PC-3 (cell line): ENCODE results near the gene HYLS1. TPM values are rescaled to one million over a fixed set of nuclear protein-coding genes. Genes with fewer than 3 reads are reported as not detected.

Source experiments
- ATAC-seq: fragments of 200-7000 bp; cut with Tn5 transposase; 2 replicates; pipeline ENCODE4 v1.9.1; 2020; ENCODE audit warnings: mild to moderate bottlenecking, moderate library complexity
- BruUV-seq: library from RNA; stranded (reverse); fragments of 400-500 nt; replicated peaks from 2 replicates; lab custom pipeline; 2021; lab: Mats Ljungman, UMichigan
- CTCF ChIA-PET: fragments of 300-600 bp; sonication (Branson Sonifier 250); formaldehyde crosslinking; loops from one replicate; lab custom pipeline; 2022; ENCODE audit warnings: antibody characterized with exemption; lab: Charles Lee
- POLR2A ChIA-PET: fragments of 300-600 bp; sonication (Branson Sonifier 250); formaldehyde crosslinking; loops from one replicate; lab custom pipeline; 2022; ENCODE audit warnings: antibody characterized with exemption; ENCODE audit not compliant: unreplicated experiment; lab: Charles Lee
- DNase-seq: peaks from one replicate; pipeline ENCODE4 v3.0.0-alpha.2; 2015
- H2AFZ ChIP-seq: fragments of 300-600 bp; sonication (generic); 2 replicates; pipeline ENCODE4 v1.6.0; 2016; ENCODE audit warnings: antibody characterized with exemption, low read length
- H3F3A ChIP-seq: fragments of 300-600 bp; sonication (generic); one replicate; pipeline ENCODE4 v1.6.0; 2017; ENCODE audit warnings: antibody characterized with exemption, low read length, control low read depth, mild to moderate bottlenecking; ENCODE audit not compliant: unreplicated experiment
- H3K27ac ChIP-seq: fragments of 300-600 bp; sonication (generic); 2 replicates; pipeline ENCODE4 v1.5.1; 2016; ENCODE audit warnings: mild to moderate bottlenecking, low read length
- H3K27me3 ChIP-seq: fragments of 300-600 bp; sonication (generic); 2 replicates; pipeline ENCODE4 v1.6.1; 2016; ENCODE audit warnings: low read length, mixed read lengths
- H3K36me3 ChIP-seq: fragments of 300-600 bp; sonication (generic); 2 replicates; pipeline ENCODE4 v1.6.1; 2016; ENCODE audit warnings: low read depth, mixed run types, low read length, mixed read lengths
- H3K4me1 ChIP-seq: fragments of 300-600 bp; sonication (generic); 2 replicates; pipeline ENCODE4 v1.5.1; 2016; ENCODE audit warnings: low read length; ENCODE audit not compliant: insufficient read depth
- H3K4me2 ChIP-seq: fragments of 300-600 bp; sonication (generic); 2 replicates; pipeline ENCODE4 v1.6.0; 2016; ENCODE audit warnings: low read length
- H3K4me3 ChIP-seq: fragments of 300-600 bp; sonication (generic); 2 replicates; pipeline ENCODE4 v1.5.1; 2016; ENCODE audit warnings: mild to moderate bottlenecking, low read length, mixed read lengths
- H3K79me2 ChIP-seq: fragments of 300-600 bp; sonication (generic); 2 replicates; pipeline ENCODE4 v1.6.1; 2017; ENCODE audit warnings: low read length, mixed read lengths
- H3K9ac ChIP-seq: fragments of 300-600 bp; sonication (generic); 2 replicates; pipeline ENCODE4 v1.6.0; 2016; ENCODE audit warnings: mild to moderate bottlenecking, low read length
- H3K9me2 ChIP-seq: fragments of 300-600 bp; sonication (generic); replicated peaks from 2 replicates; pipeline ENCODE4 v1.6.1; 2016; ENCODE audit warnings: mixed run types, low read length, mixed read lengths
- H3K9me3 ChIP-seq: fragments of 300-600 bp; sonication (generic); 2 replicates; pipeline ENCODE4 v1.6.1; 2016; ENCODE audit warnings: low read length, mixed read lengths
- H4K20me1 ChIP-seq: fragments of 300-600 bp; sonication (generic); 2 replicates; pipeline ENCODE4 v1.6.1; 2016; ENCODE audit warnings: low read length, mixed read lengths
- CTCF ChIP-seq: fragments of 300-600 bp; sonication (generic); conservative IDR thresholded peaks from 2 replicates; pipeline ENCODE4 v1.5.1; 2017; ENCODE audit warnings: antibody characterized with exemption, low read depth, mild to moderate bottlenecking, low read length
- EZH2 ChIP-seq: fragments of 300-600 bp; sonication (generic); IDR thresholded peaks from one replicate; pipeline ENCODE4 v1.6.1; 2017; ENCODE audit warnings: antibody characterized with exemption, mild to moderate bottlenecking, low read length; ENCODE audit not compliant: unreplicated experiment
- EZH2phosphoT487 ChIP-seq: fragments of 300-600 bp; sonication (generic); IDR thresholded peaks from 2 replicates; pipeline ENCODE4 v1.6.1; 2018; ENCODE audit warnings: mild to moderate bottlenecking, antibody characterized with exemption, low read length, borderline replicate concordance
- intact Hi-C: fragments of 100-400 bp; cut with micrococcal nuclease; formaldehyde crosslinking; loops from 2 replicates; pipeline ENCODE4 v1.9.0; 2023
- total RNA-seq: library from RNA; depleted of rRNA; stranded (reverse); fragments of >200 nt; gene quantifications from 2 replicates; pipeline ENCODE4 v1.2.3, GENCODE V29; 2014; rRNA removed

Gene HYLS1
- total RNA-seq, 1 experiment from 2014 or later: 23.5 TPM

- POLR2A ChIA-PET: no interaction called here
Observed at GRCh38 chr11:125949271-125950177, 62.1 kb downstream of the HYLS1 start.

GRCh38 chr11:125950178-125950490 lies 62.7 kb downstream of the HYLS1 start:
- intact Hi-C loops: no loop called here
- POLR2A ChIA-PET: no interaction called here
- H3K79me2 ChIP-seq: no peaks in the 10 kb centered on the region
- DNase-seq (no peak), ATAC-seq (no peak)
- no peak overlapping the region for H3K27ac ChIP-seq
- no peaks in the 10 kb centered on the region for H3K9me2 ChIP-seq
- H3K27me3 ChIP-seq: no peaks in the 10 kb centered on the region
- H3K4me2 ChIP-seq: no peak overlapping the region
- no peaks in the 10 kb centered on the region for H3K9me3 ChIP-seq
- no peak overlapping the region for H3K9ac ChIP-seq
- CTCF ChIA-PET: no interaction called here
- H3K36me3 ChIP-seq: no peaks in the 10 kb centered on the region
- TF ChIP-seq EZH2 (no peak), CTCF (no peak), EZH2phosphoT487 (no peak)
- H2AFZ ChIP-seq: no peak overlapping the region
- H3K4me1 ChIP-seq: peaks cover 16% of the 10 kb centered on the region
- no peaks in the 10 kb centered on the region for H4K20me1 ChIP-seq
- no peak overlapping the region for H3K4me3 ChIP-seq
- no TSS peak for BruUV-seq
- no peaks in the 10 kb centered on the region for H3F3A ChIP-seq

More at GRCh38 chr11:125949271-125950177, 62.1 kb downstream of the HYLS1 start:
- Histone ChIP-seq H3K27me3 (no peaks in the 10 kb centered on the region), H3K9me3 (no peaks in the 10 kb centered on the region), H3K4me3 (no peak overlapping the region), H3K79me2 (no peaks in the 10 kb centered on the region), H3F3A (no peaks in the 10 kb centered on the region), H2AFZ (no peak overlapping the region), H3K36me3 (no peaks in the 10 kb centered on the region), H3K4me1 (peaks cover 16% of the 10 kb centered on the region), H4K20me1 (no peaks in the 10 kb centered on the region), H3K9ac (no peak overlapping the region), H3K9me2 (no peaks in the 10 kb centered on the region), H3K4me2 (no peak overlapping the region), H3K27ac (no peak overlapping the region)
- intact Hi-C loops: no loop called here
- CTCF ChIA-PET: no interaction called here
- no TSS peak for BruUV-seq
- TF ChIP-seq EZH2phosphoT487 (no peak), CTCF (no peak), EZH2 (no peak)
- no peak for ATAC-seq
- no peak for DNase-seq

Other genes starting within 250 kb of the HYLS1 start
- gene ACRV1, start 206.8 kb upstream of the HYLS1 start, total RNA-seq: not detected in 2 replicates
- gene PATE1, start 141.4 kb upstream of the HYLS1 start, total RNA-seq: not detected in 2 replicates
- gene PATE2, start 108.8 kb upstream of the HYLS1 start, total RNA-seq: not detected in 2 replicates
- gene PATE3, start 99.5 kb upstream of the HYLS1 start, total RNA-seq: not detected in 2 replicates
- gene PATE4, start 54.4 kb upstream of the HYLS1 start, total RNA-seq: not detected in 2 replicates
- 10.3 and 26.2 TPM in 2 replicates for gene PUS3, start 15.5 kb downstream of the HYLS1 start, total RNA-seq
- not detected in 2 replicates for gene DDX25, start 16.8 kb downstream of the HYLS1 start, total RNA-seq
- gene VSIG10L2, start 58.4 kb downstream of the HYLS1 start, total RNA-seq: not detected in 2 replicates
- gene CDON, start 175.2 kb downstream of the HYLS1 start, total RNA-seq: 4.4 and 10.1 TPM in 2 replicates